LHCN-M2 (cell line): ENCODE measurements around the gene MC1R. TPM values are rescaled to one million over a fixed set of nuclear protein-coding genes. Genes with fewer than 3 reads are reported as not detected.
"Not testable (repeated sequence)": the region's sequence is repeated elsewhere in the genome, so short reads cannot be mapped to it uniquely, and the experiment has no call there.

Experiments used
- DNase-seq: peaks from one replicate; pipeline ENCODE4 v3.0.0-alpha.2; 2012; ENCODE audit warnings: low read depth
- total RNA-seq: library from RNA; depleted of rRNA; stranded (reverse); fragments of >200 nt; gene quantifications from 2 replicates; pipeline ENCODE4 v1.2.3, GENCODE V29; 2014

The MC1R gene
- total RNA-seq, 1 experiment from 2014 or later, result 7.7 TPM

DNA sequence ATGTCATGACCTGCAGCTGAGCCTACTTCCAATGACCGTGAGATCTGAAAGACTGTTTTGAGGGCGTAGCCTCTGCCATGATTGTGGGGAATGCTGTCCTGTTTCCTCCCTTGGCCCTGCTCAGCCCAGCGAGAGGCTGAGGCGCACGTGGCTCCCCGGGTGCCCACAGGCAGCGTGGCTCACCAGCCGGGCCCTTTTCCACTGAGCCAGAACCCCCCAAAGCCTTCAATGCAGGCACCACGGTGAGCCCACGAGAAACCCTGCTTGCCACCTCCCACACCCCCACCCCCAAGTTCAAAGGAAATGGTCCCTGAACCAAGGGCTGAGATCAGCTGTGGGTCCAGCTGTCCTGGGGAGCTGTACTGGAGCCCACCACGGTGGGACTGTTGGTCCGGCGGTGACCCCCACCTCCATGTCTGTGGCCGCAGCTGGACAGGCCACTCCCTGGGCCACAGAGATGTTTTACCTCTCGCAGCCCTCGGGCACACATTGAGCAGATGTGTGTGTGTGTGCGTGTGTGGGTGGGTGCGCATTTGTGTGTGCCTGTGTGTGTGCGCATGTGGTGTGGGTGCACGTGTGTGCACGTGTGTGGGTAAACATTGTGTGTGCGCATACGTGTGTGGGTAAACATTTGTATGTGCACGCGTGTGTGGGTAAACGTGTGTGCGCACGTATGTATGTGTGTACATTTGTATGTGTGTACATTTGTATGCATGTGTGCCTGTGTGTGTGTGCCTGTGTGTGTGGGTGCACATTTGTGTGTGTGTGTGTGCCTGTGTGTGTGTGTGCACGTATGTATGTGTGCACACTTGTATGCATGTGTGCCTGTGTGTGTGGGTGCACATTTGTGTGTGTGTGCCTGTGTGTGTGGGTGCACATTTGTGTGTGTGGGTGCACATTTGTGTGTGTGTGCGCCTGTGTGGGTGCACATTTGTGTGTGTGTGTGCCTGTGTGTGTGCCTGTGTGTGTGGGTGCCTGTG, 5.0 kb upstream of the MC1R start:
- no peak for DNase-seq

DNA sequence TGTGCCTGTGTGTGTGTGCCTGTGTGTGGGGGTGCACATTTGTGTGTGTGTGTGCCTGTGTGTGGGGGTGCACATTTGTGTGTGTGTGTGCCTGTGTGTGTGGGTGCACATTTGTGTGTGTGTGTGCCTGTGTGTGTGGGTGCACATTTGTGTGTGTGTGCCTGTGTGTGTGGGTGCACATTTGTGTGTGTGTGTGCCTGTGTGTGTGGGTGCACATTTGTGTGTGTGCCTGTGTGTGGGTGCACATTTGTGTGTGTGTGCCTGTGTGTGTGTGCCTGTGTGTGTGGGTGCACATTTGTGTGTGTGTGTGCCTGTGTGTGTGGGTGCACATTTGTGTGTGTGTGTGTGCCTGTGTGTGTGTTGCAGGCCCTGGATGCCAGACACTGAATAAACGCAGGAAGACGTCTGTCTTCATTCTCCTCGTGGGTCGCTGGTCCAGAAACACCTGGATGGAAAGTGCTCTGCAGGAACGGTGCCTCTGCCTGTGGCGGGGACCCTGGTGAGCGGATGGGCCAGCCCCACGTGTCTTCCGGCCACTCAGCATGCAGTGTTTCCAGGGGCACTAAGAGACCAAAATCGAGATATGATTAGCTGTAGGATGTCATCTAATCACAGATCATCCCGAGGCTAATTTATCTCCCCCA, 3.9 kb upstream of the MC1R start:
- not testable (repeated sequence) for DNase-seq

DNA sequence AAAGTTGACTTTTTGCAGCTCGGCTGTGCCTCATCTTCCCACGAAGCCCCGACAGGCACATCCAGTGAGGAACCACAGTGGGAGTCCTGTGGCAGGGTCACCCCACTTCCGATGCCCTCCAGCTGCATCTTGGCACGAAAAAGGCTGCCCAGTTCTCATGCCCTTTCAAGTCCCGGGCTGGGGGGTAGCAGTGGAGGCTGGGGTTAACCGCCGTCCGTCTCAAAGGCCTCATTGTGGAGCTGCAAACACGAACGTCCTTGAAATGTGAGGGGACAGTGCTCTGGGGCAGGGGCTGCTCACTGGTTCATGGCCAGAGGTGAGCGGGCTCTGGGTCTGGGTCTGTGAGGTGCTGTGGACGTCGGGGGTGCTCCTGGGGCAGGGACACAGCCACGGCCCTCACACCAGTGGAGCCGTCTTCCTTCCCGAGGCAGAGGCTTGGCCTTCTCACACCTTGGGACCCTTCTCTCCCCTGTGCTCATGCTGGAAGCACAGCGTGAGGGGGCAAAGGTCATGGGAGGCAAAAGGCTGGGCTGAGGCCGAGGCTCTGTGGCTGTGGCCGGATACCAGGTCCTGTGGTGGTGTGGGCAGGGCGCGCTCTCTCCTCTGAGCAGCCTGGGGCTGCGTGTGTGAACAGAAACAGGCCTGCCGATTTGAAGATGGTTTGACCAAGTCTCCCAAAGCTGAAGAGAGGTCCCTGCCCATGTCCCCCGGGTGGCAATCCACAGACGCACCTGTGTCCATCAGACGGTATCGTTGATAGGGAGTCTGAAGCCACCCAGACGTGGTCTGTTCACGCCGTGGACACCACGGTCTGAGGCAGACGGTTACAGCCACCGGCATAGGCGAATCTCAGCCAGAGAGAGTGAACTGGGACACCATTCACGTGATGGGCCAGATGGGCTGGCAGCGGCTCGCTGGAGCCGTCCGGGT, 3.1 kb upstream of the MC1R start:
- no peak for DNase-seq

- DNase-seq, result peak; percentile 79
These were observed 749 bp upstream of the MC1R start for GRCh38 chr16:89917773-89918452.

GRCh38 chr16:89919535-89920406, 1.1 kb downstream of the MC1R start:
- no peak for DNase-seq

DNA sequence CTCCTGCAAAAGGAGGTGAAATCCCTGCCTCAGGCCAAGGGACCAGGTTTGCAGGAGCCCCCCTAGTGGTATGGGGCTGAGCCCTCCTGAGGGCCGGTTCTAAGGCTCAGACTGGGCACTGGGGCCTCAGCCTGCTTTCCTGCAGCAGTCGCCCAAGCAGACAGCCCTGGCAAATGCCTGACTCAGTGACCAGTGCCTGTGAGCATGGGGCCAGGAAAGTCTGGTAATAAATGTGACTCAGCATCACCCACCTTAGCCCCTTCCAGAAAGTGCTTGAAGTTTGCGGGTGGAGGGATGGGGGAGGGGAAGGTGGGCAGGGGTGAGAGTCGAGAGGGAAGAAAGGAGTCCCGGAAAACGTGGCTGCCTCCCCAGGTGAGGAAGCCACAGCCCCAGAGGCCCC, 2.1 kb downstream of the MC1R start:
- no peak for DNase-seq

- no peak for DNase-seq
These were observed 2.6 kb downstream of the MC1R start for GRCh38 chr16:89921131-89921701.

- DNase-seq, result peak; percentile 91
These were observed 3.2 kb downstream of the MC1R start for GRCh38 chr16:89921702-89922476.

DNA sequence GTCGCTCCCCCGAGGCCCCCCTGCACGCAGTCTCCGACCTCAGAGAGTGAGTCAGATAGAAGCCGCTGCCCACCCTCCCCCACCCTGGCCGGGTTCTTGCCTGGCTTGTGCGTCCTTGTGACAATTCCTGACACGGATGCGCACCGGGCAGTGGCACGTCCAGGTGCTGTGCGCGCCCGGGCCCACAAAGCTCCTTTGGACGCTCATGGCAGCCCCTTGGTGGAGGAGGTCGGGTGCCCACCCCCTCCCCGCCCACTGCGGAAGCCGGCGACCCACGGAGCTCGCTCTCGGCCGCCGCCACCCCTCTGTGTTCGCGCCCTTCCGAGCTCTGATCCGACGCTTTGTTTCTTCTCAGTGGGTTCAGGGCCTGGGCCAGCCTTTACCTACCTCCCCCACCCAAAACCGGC, 3.8 kb downstream of the MC1R start:
- peak; percentile 95 for DNase-seq

- DNase-seq, result peak; percentile 78
These were observed 4.4 kb downstream of the MC1R start, which contains the start of gene TUBB3 for GRCh38 chr16:89922884-89923639. Gene TUBB3, plus strand, starts transcription at chr16:89923342. Its CDS starts 60 bp downstream, at chr16:89923402.

- no peak for DNase-seq
These were observed 5.1 kb downstream of the MC1R start for GRCh38 chr16:89923640-89924296.

DNA sequence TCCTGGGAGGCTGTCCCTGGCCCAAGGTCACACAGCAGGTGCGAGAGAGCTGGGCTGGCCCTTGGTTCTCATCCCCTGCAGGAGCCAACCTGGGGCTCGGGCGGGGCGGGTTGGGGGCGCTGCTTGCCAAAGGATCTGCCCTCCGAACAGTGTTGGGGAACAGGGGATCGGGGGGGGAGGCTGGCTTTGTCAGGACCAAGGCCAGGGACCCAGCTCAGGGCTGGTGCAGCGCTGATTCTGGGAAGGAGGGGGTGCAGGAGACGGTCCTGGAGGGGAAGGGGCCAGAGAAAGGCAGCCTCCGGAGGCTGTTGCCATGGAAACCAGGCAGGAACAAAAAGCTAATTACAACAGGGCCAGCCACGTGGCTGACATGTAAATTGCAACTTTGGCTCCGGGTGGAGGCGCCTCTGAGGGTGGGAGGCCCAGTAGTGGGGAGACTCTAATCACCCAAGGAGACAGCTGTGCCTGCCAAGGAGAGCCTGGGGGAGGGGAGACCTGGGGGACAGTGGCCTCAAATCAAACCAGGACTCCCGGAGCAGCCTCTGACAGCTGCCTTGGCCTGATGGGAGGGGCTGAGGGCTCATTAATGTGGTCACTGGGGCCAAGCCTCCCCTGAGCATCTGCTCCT, 5.7 kb downstream of the MC1R start:
- peak; percentile 84 for DNase-seq

- DNase-seq, result no peak
These were observed 6.3 kb downstream of the MC1R start for GRCh38 chr16:89924925-89925307.

DNA sequence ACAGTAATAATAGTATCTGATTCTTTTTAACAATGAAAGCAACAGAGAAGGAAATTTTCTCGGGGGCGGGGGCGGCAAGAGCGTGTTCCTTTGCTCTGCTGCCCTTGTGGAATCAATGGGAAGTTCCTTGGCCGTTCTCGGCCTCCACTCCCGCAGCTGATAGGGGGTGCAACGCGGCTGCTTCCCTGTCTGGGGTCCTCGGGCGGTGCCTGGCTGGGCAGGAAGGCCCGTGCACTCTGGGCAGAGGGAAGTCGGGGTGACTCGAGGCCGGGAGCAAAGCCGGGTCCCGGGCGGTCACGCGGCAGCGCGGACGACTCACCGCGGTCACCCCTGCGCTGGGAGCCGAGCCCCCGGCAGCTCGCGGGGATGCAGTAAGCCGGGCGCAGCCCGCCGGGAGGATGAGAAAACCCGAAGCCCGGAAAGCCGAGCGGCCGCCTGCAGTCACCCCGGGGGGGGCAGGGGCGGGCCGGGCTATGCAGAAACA, 7.0 kb downstream of the MC1R start:
- no peak for DNase-seq

GRCh38 chr16:89931305-89931896, 12.7 kb downstream of the MC1R start:
- DNase-seq, result no peak

DNA sequence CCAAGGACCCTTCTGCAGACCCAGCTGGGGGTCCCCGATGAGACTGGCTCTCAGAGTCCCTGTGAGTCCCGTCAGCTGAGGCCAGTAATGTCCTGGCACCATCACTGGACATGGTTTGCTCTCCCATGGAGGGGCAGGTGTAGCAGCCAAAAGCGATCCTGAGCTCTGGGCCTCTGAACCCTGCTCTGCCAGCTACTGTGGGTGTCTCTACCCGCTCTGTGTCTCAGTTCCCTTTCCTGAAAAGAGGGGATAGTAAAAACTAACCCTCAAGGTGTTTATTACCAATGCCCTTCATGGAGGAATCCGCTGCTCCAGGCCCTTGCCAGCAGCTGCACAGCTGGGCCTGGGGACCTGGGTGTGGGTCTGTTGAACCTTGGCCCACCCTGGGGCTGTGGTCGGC, 13.3 kb downstream of the MC1R start:
- DNase-seq, result no peak
